CMK (cell line): Measurements from ENCODE around the gene FERMT2.
"Not testable (repeated sequence)": the region's sequence is repeated elsewhere in the genome, so short reads cannot be mapped to it uniquely, and the experiment has no call there.

ENCODE experiments used
- DNase-seq: peaks from one replicate; pipeline ENCODE4 v3.0.0-alpha.2; 2010; ENCODE audit warnings: low read depth

FERMT2 gene

DNA sequence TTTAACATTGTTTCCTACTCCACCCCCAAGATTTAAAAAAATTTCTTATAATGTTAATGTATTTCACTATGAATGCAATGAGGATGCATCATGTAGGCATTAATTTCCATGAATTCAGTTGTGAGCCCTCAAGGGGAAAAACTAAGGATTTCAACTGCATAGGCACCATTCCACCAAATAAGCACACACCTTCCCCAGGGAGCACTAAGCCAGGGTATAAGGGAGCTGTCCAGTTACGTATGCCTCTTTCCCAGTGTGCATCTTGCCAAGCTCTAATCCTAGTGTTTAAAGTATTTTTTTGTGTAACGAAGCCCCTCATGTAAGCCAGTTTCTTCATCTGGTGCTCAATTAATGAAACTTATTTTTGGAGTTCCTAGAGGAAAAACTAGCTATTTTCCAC, 6.6 kb downstream of the FERMT2 start:
- DNase-seq, result no peak

DNA sequence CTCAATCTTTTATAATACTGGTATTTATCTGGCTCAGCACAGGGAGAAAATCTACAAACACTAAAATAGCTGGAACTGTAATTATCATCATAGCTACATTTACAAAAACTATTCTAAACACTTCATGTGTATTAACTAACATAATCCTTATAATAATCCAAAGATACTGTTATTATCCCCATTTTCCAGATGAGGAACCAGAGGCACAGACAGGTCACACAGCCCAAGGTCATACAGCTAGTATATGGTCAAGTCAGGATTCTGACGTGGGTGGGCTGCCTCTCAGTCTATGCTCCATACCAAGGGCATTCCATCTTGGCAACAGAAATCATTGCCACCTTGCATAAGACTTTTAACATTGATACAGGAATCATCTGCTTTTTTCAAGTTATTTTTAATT, 11.4 kb downstream of the FERMT2 start:
- no peak for DNase-seq

DNA sequence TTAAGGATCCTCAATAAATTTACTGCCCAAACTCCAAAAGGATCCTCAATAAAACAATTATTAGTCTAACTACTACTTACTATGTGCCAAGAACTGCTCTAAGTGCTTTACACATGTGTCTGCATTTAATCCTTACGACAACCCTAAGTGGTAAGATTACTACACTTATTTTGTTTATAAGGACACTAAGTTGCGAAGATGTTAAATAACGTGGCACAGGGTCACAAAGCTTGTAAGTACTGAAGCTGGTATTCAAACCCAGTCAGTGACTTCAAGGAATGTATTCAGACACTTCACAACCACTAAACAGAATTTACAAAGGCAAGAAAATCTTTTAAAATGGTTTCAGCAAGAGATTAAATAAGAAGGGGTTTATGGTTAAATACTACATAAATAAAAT, 13.0 kb downstream of the FERMT2 start:
- DNase-seq, result no peak

GRCh38 chr14:52937306-52937705, 13.5 kb downstream of the FERMT2 start:
- no peak for DNase-seq

- DNase-seq, result no peak
These were observed 14.4 kb downstream of the FERMT2 start for GRCh38 chr14:52936437-52936836.

GRCh38 chr14:52935833-52936232, 15.0 kb downstream of the FERMT2 start:
- DNase-seq, result no peak

DNA sequence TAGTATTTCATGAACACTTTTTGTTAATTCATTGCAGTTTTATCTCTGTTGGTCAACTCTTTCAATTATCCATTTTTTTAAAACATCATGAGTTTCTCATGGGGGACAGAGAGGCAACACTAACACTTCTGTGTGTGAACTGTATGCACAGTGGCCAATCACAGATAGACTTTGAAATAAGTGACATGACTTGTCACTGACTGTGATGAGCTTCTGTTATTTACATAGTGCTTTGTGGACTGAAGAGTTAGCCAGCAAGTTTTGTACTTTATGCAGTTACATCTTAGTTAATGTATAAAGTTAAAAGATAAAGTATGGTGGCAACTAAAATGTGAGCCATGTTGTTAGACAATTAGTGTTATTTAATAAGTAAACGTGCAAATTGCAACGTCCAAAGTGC, 16.1 kb downstream of the FERMT2 start:
- no peak for DNase-seq

DNA sequence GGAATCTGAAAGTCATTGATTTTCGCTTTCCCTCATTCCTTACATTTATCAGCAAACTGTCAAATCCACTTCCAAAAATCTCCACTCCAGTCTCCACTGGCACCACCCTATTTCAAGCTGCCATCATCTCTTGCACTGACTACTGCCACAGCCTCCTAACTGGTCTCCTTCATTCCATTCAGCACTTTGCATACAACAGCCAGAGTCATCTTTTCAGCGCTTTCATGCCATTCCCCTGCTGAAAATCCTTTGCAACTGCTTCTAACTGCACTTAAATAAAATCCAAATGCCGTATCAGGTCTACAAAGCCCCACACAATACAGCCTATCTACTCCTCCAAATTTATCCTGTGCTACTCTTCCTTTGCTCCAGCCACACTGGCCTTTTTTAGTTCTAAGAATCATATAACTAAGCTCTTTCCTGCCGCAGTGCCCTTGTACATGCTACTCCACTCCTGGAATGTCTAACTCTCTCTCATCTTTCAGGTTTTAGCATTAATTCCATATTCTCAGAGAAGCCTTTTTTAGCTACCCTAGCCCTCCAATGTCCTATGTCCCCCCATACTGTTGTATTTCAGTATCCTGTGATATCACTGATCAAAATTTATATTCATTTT, 21.6 kb downstream of the FERMT2 start:
- DNase-seq, result no peak

- no peak for DNase-seq
These were observed 23.9 kb downstream of the FERMT2 start for GRCh38 chr14:52926953-52927352.

- DNase-seq, result no peak
These were observed 26.8 kb downstream of the FERMT2 start for GRCh38 chr14:52923902-52924575.

- no peak for DNase-seq
These were observed 28.2 kb downstream of the FERMT2 start for GRCh38 chr14:52922656-52923055.

GRCh38 chr14:52922059-52922458, 28.8 kb downstream of the FERMT2 start:
- DNase-seq, result no peak

DNA sequence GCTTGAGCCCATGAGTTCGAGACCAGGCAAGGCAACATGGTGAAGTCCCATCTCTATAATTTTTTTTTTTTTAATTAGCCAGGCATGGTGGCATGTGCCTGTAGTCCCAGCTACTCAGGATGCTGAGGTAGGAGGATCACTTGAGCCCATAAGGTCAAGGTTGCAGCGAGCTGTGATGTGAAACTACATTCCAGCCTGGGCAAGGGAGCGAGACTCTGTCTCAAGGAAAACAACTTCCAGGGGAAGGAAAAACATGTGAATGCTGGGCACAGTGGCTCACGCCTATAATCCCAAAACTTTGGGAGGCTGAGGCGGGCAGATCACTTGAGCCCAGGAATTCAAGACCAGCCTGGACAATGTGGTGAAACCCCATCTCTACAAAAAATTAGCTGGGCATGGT, 30.4 kb downstream of the FERMT2 start:
- not testable (repeated sequence) for DNase-seq

- DNase-seq, result no peak
These were observed 30.9 kb downstream of the FERMT2 start for GRCh38 chr14:52919971-52920370.

DNA sequence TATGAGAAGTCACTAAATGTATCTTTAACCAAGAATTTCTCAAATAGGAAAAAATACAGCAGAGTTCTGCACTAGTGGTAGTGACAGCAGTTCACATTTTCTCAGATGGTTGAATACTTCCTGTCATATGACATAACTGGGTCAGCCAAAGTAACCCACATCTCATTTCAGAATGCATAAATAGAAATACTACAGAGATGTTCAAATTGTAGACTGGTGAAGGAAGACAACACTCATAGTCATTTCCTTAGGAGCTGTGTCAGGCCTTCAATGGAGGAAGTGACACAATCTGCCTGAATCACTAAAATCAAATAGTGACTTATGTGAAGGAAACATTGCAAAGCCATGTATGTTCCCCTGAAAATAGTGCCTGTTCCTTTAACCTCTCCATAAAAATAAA, 32.4 kb downstream of the FERMT2 start:
- DNase-seq, result no peak

DNA sequence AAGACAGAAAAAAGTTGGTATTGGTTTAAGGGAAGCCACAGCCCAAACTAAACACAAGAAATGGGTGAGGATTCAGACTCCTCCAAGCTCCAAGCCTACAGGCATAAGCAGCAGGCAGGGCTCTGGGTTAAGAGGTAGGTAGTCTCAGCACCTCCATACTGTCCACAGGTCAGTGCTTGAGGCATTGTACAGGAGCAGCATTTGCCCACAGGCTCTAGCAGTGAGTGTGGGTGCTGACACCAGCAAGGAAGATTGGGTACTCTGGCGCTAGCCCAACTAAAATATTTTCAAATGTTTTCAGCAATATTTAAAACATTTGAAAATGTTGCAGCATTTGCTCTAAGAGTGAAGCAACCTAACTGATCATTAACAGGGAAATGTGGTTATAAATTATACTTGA, 33.1 kb downstream of the FERMT2 start:
- no peak for DNase-seq

- DNase-seq, result no peak
These were observed 36.6 kb downstream of the FERMT2 start for GRCh38 chr14:52914295-52914694.

DNA sequence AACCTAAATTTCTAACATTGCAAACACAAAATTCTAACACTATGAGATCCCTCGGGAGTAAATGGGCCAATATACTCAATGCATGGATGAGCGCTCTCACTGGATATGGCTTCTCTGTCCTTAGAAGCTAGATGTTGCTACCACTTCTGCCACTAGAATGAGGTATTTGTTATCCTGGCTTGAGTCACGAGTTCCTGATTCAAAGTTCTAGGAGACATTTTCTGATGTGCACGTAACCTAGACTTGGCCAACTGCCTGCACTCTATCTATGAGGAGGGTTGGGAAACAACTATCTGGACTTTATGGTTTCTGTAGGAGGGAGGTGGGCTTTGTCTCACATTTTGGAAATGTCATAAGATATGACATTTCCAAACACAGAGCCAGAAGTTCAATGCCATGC, 37.6 kb downstream of the FERMT2 start:
- no peak for DNase-seq

- no peak for DNase-seq
These were observed 38.9 kb downstream of the FERMT2 start for GRCh38 chr14:52911904-52912303.

- DNase-seq, result no peak
These were observed 40.3 kb downstream of the FERMT2 start for GRCh38 chr14:52910572-52910971.

DNA sequence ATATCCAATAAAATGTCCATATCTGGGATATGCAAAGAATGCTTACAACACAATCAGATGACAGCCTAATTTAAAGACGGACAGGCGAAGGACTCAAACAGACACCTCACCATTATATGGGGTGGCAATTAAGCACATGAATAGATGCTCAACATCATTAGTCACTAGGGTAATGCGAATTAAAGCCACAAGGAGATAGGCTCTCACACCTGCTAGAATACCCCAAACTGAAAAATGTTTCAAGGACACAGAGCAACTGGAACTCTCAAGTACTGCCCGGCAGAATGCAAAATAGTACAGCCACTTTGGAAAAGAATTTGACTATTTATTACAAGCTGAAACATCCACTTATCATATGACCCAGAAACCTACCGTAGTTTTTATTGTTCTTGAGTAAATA, 42.9 kb downstream of the FERMT2 start:
- no peak for DNase-seq

DNA sequence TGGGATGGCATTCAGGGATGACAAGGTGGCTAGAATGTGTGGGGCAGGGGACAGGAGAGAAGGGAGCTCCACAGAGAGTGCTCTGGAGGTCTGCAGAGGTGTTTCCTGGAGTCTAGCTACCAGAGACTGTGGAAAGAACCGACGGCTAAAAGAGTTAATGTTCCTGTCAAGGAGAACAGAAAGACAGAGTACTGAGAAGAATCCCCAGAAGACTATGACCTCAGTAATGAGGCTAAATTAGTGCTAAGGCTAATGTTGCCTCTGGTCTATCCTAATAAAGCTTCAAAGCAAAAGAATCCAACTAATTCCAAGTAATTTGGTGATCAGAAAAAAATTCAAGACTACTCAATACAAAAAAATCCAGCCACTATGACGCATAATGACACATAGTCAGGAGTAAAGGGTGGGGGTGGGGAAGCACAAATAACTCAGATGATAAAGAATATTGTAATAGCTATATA, 44.7 kb downstream of the FERMT2 start:
- no peak for DNase-seq

DNA sequence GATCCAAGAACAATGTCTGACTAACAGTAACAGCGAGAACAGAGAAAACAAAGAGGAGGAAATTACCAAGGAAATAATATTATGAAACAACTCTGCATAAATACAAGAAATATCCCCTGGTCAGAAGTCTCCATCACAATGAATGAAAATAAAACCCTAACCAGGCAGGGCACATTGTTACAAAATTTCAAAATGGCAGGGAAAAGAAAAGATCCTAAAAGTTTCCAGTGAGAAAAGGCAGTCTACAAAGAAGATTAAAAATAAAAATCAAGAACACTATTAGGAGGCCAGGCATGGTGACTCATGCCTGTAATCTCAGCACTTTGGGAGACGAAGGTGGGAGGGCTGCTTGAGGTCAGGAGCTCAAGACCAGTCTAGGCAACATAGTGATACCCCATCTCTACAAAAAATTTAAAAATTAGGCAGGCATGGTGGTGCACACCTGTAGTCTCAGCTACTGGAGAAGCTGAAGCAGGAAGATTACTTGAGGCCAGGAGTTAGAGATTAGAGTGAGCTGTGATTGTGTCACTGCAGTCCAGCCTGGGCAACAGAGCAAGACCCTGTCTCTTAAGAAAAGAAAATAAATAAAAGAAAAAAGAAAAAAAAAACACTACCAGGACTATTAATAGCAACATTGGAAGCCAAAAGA, 47.8 kb downstream of the FERMT2 start:
- no peak for DNase-seq
